K562 (cell line): Measurements from ENCODE around the gene PPP1R15A. TPM values are rescaled to one million over a fixed set of nuclear protein-coding genes. Genes with fewer than 3 reads are reported as not detected.

Experiments
- CTBP1 ChIP-seq: fragments of 450-650 bp; IDR thresholded peaks from 2 replicates; pipeline ENCODE4 v1.6.1; 2016; ENCODE audit warnings: borderline replicate concordance
- EP300 ChIP-seq: IDR thresholded peaks from 2 replicates; pipeline ENCODE4 v1.6.1; 2012; ENCODE audit warnings: low read length, improper control_type of control experiment
- FOXA1 ChIP-seq: fragments of 450-650 bp; IDR thresholded peaks from 2 replicates; pipeline ENCODE4 v1.6.1; 2016; ENCODE audit warnings: mild to moderate bottlenecking, borderline replicate concordance
- FOXJ3 ChIP-seq: sonication (generic); formaldehyde crosslinking; IDR thresholded peaks from 2 replicates; pipeline ENCODE4 v1.4.0; 2020; ENCODE audit warnings: mild to moderate bottlenecking, missing genetic modification reagents
- GABPA ChIP-seq: fragments of 200-800 bp; sonication (Bioruptor generic); conservative IDR thresholded peaks from 2 replicates; pipeline ENCODE4 v1.6.1; 2016; ENCODE audit warnings: low read depth, missing genetic modification characterization, missing compliant biosample characterization
- HDAC1 ChIP-seq, 2 experiments: fragments of 450-650 bp; IDR thresholded peaks; 2 replicates each; pipeline ENCODE4 v1.6.1; 2016 to 2017; ENCODE audit warnings: inconsistent platforms in 1 of 2, mild to moderate bottlenecking in 1 of 2, moderate library complexity in 1 of 2
- HDAC2 ChIP-seq: fragments of 450-650 bp; IDR thresholded peaks from 2 replicates; pipeline ENCODE4 v1.6.1; 2016; ENCODE audit warnings: mild to moderate bottlenecking
- KAT2B ChIP-seq: IDR thresholded peaks from one replicate; pipeline ENCODE4 v1.6.1; 2012; ENCODE audit warnings: low read depth, mild to moderate bottlenecking, control low read depth, inconsistent platforms, low read length, moderate library complexity
- NBN ChIP-seq: fragments of 450-650 bp; IDR thresholded peaks from 2 replicates; pipeline ENCODE4 v1.6.1; 2016; ENCODE audit warnings: low read depth, mild to moderate bottlenecking
- NEUROD1 ChIP-seq: fragments of 150-350 bp; IDR thresholded peaks from 2 replicates; pipeline ENCODE4 v1.6.1; 2014; ENCODE audit warnings: borderline replicate concordance, low read length, low read depth; ENCODE audit not compliant: partially characterized antibody
- NR1H2 ChIP-seq: sonication (generic); formaldehyde crosslinking; IDR thresholded peaks from 2 replicates; pipeline ENCODE4 v1.4.0; 2020; ENCODE audit warnings: mild to moderate bottlenecking, missing genetic modification reagents
- NR3C1 ChIP-seq: sonication (generic); formaldehyde crosslinking; IDR thresholded peaks from 2 replicates; pipeline ENCODE4 v1.8.1; 2022; ENCODE audit warnings: missing genetic modification reagents
- PHB ChIP-seq: fragments of 250-450 bp; sonication (Bioruptor Pico); IDR thresholded peaks from 2 replicates; pipeline ENCODE4 v1.5.0; 2021
- RBM22 ChIP-seq: fragments of 200-400 bp; formaldehyde crosslinking; IDR thresholded peaks from 2 replicates; pipeline ENCODE4 v1.6.1; 2018; ENCODE audit warnings: low read length, low read depth; ENCODE audit not compliant: poor library complexity, severe bottlenecking
- U2AF1 ChIP-seq: fragments of 200-400 bp; formaldehyde crosslinking; optimal IDR thresholded peaks from 2 replicates; pipeline ENCODE3; 2017; ENCODE audit warnings: mild to moderate bottlenecking, low read depth, low read length, moderate library complexity
- ZFP1 ChIP-seq: fragments of 450-650 bp; formaldehyde crosslinking; IDR thresholded peaks from 2 replicates; pipeline ENCODE4 v1.4.0; 2020; ENCODE audit warnings: mild to moderate bottlenecking, mixed read lengths
- ZNF165 ChIP-seq: fragments of 250-450 bp; sonication (Bioruptor Pico); IDR thresholded peaks from 2 replicates; pipeline ENCODE4 v1.4.0; 2020; ENCODE audit warnings: borderline replicate concordance
- ZNF175 ChIP-seq: fragments of 200-800 bp; sonication (Bioruptor generic); IDR thresholded peaks from 2 replicates; pipeline ENCODE4 v1.6.1; 2016; ENCODE audit warnings: low read depth, mild to moderate bottlenecking, missing genetic modification characterization, missing compliant biosample characterization
- ZNF24 ChIP-seq: fragments of 450-650 bp; IDR thresholded peaks from 2 replicates; pipeline ENCODE4 v1.6.1; 2016
- ZNF316 ChIP-seq: fragments of 450-650 bp; IDR thresholded peaks from 2 replicates; pipeline ENCODE4 v1.6.1; 2016
- polyA plus RNA-seq, 8 experiments: library from polyadenylated mRNA; depleted of rRNA in 4 of 8; stranded (reverse) in 5 of 8; unstranded in 3 of 8; fragments of >200 nt; fragmentation: Nextera tagmentation in 2 of 8; fragmentation: Illumina TruSeq in 1 of 8; extraction: Ambion mirVana in 2 of 8; extraction: Trizol in 1 of 8; gene quantifications; 2 replicates each; pipeline versions ENCODE4 v1.2.1 to v1.2.3, GENCODE V29; 2011 to 2014; ENCODE audit warnings: inconsistent platforms in 1 of 8, missing spikeins in 1 of 8
- total RNA-seq, 7 experiments: library from RNA; depleted of rRNA in 6 of 7; stranded (reverse); fragments of >200 nt in 6 of 7; fragmentation: Illumina TruSeq in 2 of 7; extraction: Trizol in 2 of 7; gene quantifications; 2 replicates each; pipeline versions ENCODE4 v1.2.1 to v1.2.3, GENCODE V29; 2011 to 2021; ENCODE audit warnings: low replicate concordance in 1 of 7
- TF ChIP-seq, protein P1 (sequence below): IDR thresholded peaks from 3 replicates; pipeline ENCODE4 v1.6.1; 2011; ENCODE audit warnings: borderline replicate concordance, mild to moderate bottlenecking, moderate library complexity; ENCODE audit not compliant: insufficient read length; ENCODE audit errors: extremely low read depth
- TF ChIP-seq, protein P2 (sequence below): fragments of 450-650 bp; conservative IDR thresholded peaks from 2 replicates; pipeline ENCODE4 v1.6.1; 2016; ENCODE audit warnings: missing genetic modification characterization, low read depth, mild to moderate bottlenecking, missing compliant biosample characterization, moderate library complexity
- TF ChIP-seq, protein P3 (sequence below): fragments of 450-650 bp; formaldehyde crosslinking; IDR thresholded peaks from 2 replicates; pipeline ENCODE4 v1.4.0; 2020; ENCODE audit warnings: mild to moderate bottlenecking, moderate library complexity

The PPP1R15A gene
- total and polyA plus RNA-seq, 9 of the 15 experiments (the other 6 are each of a cell fraction or from before 2014, with no cell fraction given), result 0.42 to 73.7 (median 44.0) TPM

DNA sequence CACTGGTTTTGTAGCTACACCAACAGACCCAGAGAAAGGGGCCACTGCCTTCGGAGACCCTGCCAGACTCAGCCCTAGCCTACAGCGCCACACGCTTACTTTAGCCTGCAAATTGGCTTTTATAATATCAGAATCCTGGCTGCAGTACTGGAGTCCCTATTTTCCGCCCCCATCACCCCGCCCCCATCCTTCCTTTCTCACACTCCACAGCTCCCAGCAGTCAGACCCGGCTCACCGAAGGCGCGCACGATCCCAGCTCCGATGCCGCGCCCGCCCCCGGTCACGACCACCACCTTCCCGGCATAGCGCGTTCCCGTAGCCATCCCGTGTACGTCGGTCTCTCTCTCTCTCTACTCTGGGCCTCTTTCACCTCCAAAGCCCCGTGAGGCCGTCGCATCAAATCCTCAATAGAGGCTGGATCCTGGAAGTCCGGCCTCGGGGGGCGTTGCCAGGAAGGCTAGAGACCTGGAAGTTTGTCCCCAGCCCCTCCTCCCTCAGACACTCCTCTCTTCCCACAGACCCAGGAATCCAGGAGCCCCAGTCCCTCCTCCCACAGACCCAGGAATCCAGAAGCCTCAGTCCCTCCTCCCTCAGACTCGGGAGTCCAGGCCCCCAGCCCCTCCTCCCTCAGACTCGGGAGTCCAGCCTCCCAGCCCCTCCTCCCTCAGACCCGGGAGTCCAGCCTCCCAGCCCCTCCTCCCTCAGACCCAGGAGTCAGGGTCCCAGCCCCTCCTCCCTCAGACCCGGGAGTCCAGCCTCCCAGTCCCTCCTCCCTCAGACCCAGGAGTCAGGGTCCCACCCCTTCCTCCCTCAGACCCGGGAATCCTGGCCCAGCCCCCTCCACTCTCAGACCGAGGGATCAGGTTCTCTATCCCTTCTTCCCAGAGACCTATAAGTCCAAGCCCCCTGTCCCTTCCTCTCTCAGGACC, 35.9 kb upstream of the PPP1R15A start, which contains the start of gene HSD17B14 (continued):
- TF ChIP-seq ZNF165 (CRISPR knock-in tag), result no peak
- TF ChIP-seq CTBP1, result no peak; the same call in 1 of the 2 replicates
- no peak for TF ChIP-seq ZNF24
- TF ChIP-seq NEUROD1, result no peak
- no peak for TF ChIP-seq HDAC2
- TF ChIP-seq, protein P1, sequence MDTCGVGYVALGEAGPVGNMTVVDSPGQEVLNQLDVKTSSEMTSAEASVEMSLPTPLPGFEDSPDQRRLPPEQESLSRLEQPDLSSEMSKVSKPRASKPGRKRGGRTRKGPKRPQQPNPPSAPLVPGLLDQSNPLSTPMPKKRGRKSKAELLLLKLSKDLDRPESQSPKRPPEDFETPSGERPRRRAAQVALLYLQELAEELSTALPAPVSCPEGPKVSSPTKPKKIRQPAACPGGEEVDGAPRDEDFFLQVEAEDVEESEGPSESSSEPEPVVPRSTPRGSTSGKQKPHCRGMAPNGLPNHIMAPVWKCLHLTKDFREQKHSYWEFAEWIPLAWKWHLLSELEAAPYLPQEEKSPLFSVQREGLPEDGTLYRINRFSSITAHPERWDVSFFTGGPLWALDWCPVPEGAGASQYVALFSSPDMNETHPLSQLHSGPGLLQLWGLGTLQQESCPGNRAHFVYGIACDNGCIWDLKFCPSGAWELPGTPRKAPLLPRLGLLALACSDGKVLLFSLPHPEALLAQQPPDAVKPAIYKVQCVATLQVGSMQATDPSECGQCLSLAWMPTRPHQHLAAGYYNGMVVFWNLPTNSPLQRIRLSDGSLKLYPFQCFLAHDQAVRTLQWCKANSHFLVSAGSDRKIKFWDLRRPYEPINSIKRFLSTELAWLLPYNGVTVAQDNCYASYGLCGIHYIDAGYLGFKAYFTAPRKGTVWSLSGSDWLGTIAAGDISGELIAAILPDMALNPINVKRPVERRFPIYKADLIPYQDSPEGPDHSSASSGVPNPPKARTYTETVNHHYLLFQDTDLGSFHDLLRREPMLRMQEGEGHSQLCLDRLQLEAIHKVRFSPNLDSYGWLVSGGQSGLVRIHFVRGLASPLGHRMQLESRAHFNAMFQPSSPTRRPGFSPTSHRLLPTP, result no peak
- TF ChIP-seq RBM22, result no peak
- TF ChIP-seq, protein P2, sequence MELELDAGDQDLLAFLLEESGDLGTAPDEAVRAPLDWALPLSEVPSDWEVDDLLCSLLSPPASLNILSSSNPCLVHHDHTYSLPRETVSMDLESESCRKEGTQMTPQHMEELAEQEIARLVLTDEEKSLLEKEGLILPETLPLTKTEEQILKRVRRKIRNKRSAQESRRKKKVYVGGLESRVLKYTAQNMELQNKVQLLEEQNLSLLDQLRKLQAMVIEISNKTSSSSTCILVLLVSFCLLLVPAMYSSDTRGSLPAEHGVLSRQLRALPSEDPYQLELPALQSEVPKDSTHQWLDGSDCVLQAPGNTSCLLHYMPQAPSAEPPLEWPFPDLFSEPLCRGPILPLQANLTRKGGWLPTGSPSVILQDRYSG, result 0 out of 2 replicates have a peak, but pooled peaks have one; percentile 3
- no peak for TF ChIP-seq PHB
- no peak for TF ChIP-seq KAT2B
- no peak for TF ChIP-seq ZNF175 (CRISPR knock-in tag)
- TF ChIP-seq FOXA1, result no peak
- TF ChIP-seq ZNF316, result no peak
- no peak for TF ChIP-seq EP300
- no peak for TF ChIP-seq U2AF1
- TF ChIP-seq NBN, result no peak
- no peak for TF ChIP-seq GABPA
- TF ChIP-seq NR1H2 (CRISPR knock-in tag), result no peak
- no peak for TF ChIP-seq NR3C1 (CRISPR knock-in tag)
- TF ChIP-seq HDAC1 (IDR thresholded peaks at IDR 0.05), result 0 out of 4 replicates have a peak, but pooled peaks of 1 of the 2 experiments have one; percentile 12
- TF ChIP-seq, protein P3, sequence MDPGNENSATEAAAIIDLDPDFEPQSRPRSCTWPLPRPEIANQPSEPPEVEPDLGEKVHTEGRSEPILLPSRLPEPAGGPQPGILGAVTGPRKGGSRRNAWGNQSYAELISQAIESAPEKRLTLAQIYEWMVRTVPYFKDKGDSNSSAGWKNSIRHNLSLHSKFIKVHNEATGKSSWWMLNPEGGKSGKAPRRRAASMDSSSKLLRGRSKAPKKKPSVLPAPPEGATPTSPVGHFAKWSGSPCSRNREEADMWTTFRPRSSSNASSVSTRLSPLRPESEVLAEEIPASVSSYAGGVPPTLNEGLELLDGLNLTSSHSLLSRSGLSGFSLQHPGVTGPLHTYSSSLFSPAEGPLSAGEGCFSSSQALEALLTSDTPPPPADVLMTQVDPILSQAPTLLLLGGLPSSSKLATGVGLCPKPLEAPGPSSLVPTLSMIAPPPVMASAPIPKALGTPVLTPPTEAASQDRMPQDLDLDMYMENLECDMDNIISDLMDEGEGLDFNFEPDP (CRISPR knock-in tag), result no peak
- TF ChIP-seq FOXJ3 (CRISPR knock-in tag), result no peak
- TF ChIP-seq ZFP1 (CRISPR knock-in tag), result no peak
